Mucosa of descending colon (tissue), 3 donors: ENCODE measurements around the gene ZBTB20. TPM values are rescaled to one million over a fixed set of nuclear protein-coding genes. Genes with fewer than 3 reads are reported as not detected.

Source experiments
- ATAC-seq: fragments of 200-7000 bp; cut with Tn5 transposase; one replicate; pipeline ENCODE4 v1.9.1; 2020; ENCODE audit warnings: mild to moderate bottlenecking, moderate library complexity
- DNase-seq, 3 donors: peaks; one replicate each; pipeline ENCODE4 v3.0.0-alpha.2; 2020
- H3K36me3 ChIP-seq: fragments of 200-600 bp; one replicate; pipeline ENCODE4 v1.8.0; 2021; ENCODE audit warnings: low read depth, mild to moderate bottlenecking
- H3K4me1 ChIP-seq: fragments of 200-600 bp; one replicate; pipeline ENCODE4 v1.8.0; 2021; ENCODE audit warnings: low read depth, mild to moderate bottlenecking
- H3K4me3 ChIP-seq: fragments of 200-600 bp; one replicate; pipeline ENCODE4 v1.8.0; 2021; ENCODE audit warnings: mild to moderate bottlenecking
- H3K9me3 ChIP-seq: fragments of 200-600 bp; one replicate; pipeline ENCODE4 v1.8.0; 2021; ENCODE audit warnings: mild to moderate bottlenecking
- intact Hi-C, 2 donors: fragments of 100-400 bp; cut with DNase I in 1 of 2; cut with micrococcal nuclease in 1 of 2; formaldehyde crosslinking; loops; one replicate each; pipeline versions ENCODE4 v1.11.0 to v1.11.1; 2022; cut with DNase I, micrococcal nuclease
- total RNA-seq, 3 donors: library from RNA; stranded (reverse); fragmentation: NEBNext Ultra II Directional in 2 of 3; extraction: Animal tissue kit (Norgen Biotek cat#: 25700) in 2 of 3; gene quantifications; one replicate each; pipeline versions ENCODE4 v1.2.1 to v1.2.4, GENCODE V29; 2021 to 2023
- TF ChIP-seq, protein P1 (sequence below): fragments of 200-600 bp; IDR thresholded peaks from one replicate; pipeline ENCODE4 v1.8.0; 2022; ENCODE audit warnings: antibody characterized with exemption, mild to moderate bottlenecking
- donor health status: DM: no; HTN: no; CAD: no; lungs with moderate emphysema.
- donor health status: DM: no; HTN: no; CAD: no.
- donor health status: DM: no; HTN: yes; CAD: no.

Gene ZBTB20
- total RNA-seq, 3 donors from 2014 or later, result 30.6 to 85.6 (median 37.3) TPM

DNA sequence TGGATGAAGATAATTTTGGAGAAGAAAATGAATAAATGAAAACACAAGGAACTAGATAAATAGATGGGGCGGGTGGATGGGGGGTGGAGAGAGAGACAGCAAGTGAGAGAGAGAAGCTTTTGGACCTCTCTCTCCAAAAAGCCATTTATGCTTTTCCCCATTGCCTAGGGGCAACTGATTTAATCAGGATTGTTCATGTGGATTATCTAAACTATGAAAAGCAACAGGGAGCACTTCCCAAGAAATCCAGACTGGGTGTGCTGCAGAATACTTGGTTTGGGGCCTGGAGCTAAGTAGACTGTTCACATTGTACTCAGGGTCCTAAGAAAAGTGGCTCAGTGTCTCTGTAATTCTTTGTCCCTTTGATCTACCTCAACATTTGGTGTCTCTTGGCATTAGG lies 486.3 kb downstream of the ZBTB20 start:
- H3K4me3 ChIP-seq, result no peak overlapping the region
- no peak for ATAC-seq
- TF ChIP-seq, protein P1, sequence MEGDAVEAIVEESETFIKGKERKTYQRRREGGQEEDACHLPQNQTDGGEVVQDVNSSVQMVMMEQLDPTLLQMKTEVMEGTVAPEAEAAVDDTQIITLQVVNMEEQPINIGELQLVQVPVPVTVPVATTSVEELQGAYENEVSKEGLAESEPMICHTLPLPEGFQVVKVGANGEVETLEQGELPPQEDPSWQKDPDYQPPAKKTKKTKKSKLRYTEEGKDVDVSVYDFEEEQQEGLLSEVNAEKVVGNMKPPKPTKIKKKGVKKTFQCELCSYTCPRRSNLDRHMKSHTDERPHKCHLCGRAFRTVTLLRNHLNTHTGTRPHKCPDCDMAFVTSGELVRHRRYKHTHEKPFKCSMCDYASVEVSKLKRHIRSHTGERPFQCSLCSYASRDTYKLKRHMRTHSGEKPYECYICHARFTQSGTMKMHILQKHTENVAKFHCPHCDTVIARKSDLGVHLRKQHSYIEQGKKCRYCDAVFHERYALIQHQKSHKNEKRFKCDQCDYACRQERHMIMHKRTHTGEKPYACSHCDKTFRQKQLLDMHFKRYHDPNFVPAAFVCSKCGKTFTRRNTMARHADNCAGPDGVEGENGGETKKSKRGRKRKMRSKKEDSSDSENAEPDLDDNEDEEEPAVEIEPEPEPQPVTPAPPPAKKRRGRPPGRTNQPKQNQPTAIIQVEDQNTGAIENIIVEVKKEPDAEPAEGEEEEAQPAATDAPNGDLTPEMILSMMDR, result no peak
- H3K36me3 ChIP-seq, result no peaks in the 10 kb centered on the region
- DNase-seq, result no peak
- H3K9me3 ChIP-seq, result peaks cover 2% of the 10 kb centered on the region
- intact Hi-C loops, result no loop called here
- peaks cover 4% of the 10 kb centered on the region for H3K4me1 ChIP-seq

DNA sequence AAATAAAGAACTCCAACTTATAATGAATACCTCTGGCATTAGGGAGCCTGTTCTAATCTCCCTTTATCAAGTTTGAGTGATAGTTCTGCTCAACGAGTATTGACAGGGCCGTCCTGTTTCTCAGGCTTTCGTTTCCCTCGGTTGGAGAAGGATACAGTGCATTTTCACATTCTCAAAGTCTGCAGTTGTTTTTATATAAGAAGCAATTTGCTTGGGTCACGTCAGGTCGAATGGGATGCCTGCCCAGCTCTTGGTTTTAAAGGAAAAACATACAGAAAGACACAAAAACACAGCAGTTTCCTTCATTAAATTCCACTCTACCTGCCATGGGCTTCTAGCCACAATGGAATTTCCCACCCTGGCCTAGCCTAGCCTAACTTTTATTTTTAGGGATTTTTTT lies 487.0 kb downstream of the ZBTB20 start:
- peak in 1 of 3 donors; percentile 55 for DNase-seq
- H3K4me3 ChIP-seq, result no peak overlapping the region

DNA sequence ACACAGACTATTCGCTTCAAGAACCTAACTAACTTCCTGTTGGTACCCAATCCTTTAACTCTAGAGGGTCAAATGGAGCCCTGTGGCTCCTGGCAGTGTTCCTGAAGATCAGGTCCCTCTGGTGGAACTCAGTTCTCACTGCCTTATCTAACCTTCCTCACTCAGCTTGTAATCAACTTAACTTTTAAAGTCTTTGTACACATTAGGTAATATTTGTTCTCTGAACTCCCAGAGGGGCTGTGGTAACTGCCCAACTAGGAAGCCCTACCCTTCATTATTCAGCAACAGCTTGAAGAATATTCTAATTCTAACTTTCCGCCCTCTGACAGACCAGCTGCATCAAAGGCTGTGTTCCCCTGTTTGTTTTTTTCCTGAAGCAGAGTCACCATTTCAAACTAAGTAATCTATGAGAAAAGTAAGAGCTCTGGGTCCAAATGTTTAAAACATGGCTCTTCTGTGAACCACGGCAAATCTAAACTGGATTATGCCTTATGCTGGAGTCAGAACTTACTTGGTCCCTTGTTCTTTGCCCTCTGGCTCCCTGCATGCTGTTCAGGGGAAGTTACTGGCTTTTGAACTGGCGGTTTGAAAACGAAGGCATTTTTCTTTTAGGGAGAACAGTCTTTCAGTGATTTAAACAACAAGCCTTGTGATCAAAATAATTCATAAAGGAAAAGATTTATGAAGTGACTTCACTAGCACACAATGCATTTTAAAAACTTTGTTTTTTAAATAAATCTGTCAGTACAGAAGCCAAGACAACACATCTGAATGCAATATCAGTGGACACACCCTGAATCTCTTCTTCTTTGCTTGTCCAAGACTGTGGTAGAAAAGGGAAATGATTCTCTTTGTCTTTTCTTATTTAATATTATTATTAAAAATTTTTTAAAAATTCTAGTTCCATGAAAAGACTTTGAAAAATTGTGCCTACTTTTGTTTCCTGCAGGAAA lies 487.7 kb downstream of the ZBTB20 start:
- peak; percentile 36 for ATAC-seq
- H3K36me3 ChIP-seq, result no peaks in the 10 kb centered on the region
- TF ChIP-seq, protein P1, result no peak
- no peak for DNase-seq
- intact Hi-C loops, result no loop called here
- no peak overlapping the region for H3K4me3 ChIP-seq
- peaks cover 4% of the 10 kb centered on the region for H3K4me1 ChIP-seq
- H3K9me3 ChIP-seq, result peaks cover 2% of the 10 kb centered on the region

More for the DNA sequence above, 487.0 kb downstream of the ZBTB20 start:
- Histone ChIP-seq H3K4me1 (peaks cover 4% of the 10 kb centered on the region), H3K9me3 (peaks cover 2% of the 10 kb centered on the region), H3K36me3 (no peaks in the 10 kb centered on the region)
- no peak for ATAC-seq
- TF ChIP-seq, protein P1, result no peak
- intact Hi-C loops, result no loop called here

DNA sequence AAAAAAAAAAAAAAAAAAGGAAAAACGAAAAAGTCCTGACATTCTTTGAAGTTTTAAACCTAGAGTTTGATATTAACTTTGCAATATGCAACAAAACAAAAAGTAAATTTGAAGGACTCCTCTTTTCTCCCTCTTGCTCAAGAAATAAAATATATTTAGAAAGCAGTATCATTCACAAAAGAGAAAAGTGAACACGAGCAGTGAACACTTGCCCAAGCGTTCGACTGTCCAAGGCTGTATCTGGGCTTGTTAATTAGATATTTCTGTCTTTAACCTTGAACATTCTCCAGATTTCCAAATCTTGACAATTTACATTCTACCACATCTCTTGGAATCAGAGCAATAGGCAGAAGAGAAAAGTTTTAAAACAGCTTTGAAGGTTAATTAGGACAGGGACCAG lies 495.5 kb downstream of the ZBTB20 start:
- no peaks in the 10 kb centered on the region for H3K36me3 ChIP-seq
- TF ChIP-seq, protein P1, result no peak
- H3K4me3 ChIP-seq, result no peak overlapping the region
- ATAC-seq (no peak), DNase-seq (no peak)
- intact Hi-C loops, result no loop called here
- H3K9me3 ChIP-seq, result no peaks in the 10 kb centered on the region
- no peaks in the 10 kb centered on the region for H3K4me1 ChIP-seq

- H3K36me3 ChIP-seq, result no peaks in the 10 kb centered on the region
- intact Hi-C loops, result no loop called here
- ATAC-seq (no peak), DNase-seq (no peak)
- TF ChIP-seq, protein P1, result no peak
- no peaks in the 10 kb centered on the region for H3K9me3 ChIP-seq
- H3K4me3 ChIP-seq, result no peak overlapping the region
- H3K4me1 ChIP-seq, result no peaks in the 10 kb centered on the region
Measured at GRCh38 chr3:114650808-114651207, 496.3 kb downstream of the ZBTB20 start.
